Activated naive CD8-positive, alpha-beta T cell (primary cell): ENCODE results near the gene LFNG.
A peak's percentile ranks its signal among the peaks of the same experiment; 100 is the strongest.
"Not testable (repeated sequence)": the region's sequence is repeated elsewhere in the genome, so short reads cannot be mapped to it uniquely, and the experiment has no call there.

ENCODE experiments used
- H3K27ac Mint-ChIP-seq: one replicate; pipeline ENCODE4 v1.8.0; 2021; ENCODE audit warnings: mixed read lengths
- H3K27me3 Mint-ChIP-seq: one replicate; pipeline ENCODE4 v1.8.0; 2021; ENCODE audit warnings: mixed read lengths
- H3K36me3 Mint-ChIP-seq: one replicate; pipeline ENCODE4 v1.8.0; 2021; ENCODE audit warnings: mixed read lengths
- H3K4me1 Mint-ChIP-seq: one replicate; pipeline ENCODE4 v1.8.0; 2021; ENCODE audit warnings: low read depth, mixed read lengths
- H3K4me3 Mint-ChIP-seq: one replicate; pipeline ENCODE4 v1.8.0; 2021; ENCODE audit warnings: mild to moderate bottlenecking, mixed read lengths
- H3K9me3 Mint-ChIP-seq: one replicate; pipeline ENCODE4 v1.8.0; 2021; ENCODE audit warnings: low read depth, mixed read lengths

LFNG gene

DNA sequence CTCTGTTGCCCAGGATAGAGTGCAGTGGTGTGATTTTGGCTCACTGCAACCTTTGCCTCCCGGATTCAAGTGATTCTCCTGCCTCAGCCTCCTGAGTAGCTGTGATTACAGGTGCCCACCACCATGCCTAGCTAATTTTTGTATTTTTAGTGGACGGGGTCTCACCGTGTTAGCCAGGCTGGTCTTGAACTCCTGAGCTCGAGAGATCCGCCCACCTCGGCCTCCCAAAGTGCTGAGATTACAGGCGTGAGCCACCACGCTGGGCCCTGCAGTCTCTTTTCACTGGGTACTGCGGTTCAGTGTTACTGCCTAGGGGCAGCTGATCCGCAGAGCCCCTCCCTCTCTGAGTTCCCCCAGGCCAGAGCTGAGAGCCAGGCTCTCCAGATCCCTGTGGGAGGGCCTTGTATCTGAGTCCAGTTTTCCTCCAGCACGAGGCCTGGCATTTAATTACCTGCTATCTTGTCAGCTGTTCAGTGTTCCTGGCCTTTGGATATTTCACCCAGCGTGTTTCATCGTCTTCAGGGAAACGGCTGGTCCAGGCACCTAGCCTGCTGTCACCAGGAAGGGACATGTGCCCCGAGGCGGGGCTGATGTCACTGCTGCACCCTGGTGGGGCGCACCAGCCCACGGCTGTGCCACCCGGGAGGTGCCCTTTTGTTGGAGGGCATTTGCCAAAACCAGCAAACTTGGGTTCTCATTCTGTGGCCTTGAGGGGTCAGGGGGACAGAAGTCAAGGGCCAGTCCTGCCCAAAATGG lies 16.5 kb downstream of the LFNG start:
- H3K4me3 Mint-ChIP-seq, H3K36me3 Mint-ChIP-seq, H3K27ac Mint-ChIP-seq, H3K27me3 Mint-ChIP-seq, H3K4me1 Mint-ChIP-seq, H3K9me3 Mint-ChIP-seq: not testable (repeated sequence)

DNA sequence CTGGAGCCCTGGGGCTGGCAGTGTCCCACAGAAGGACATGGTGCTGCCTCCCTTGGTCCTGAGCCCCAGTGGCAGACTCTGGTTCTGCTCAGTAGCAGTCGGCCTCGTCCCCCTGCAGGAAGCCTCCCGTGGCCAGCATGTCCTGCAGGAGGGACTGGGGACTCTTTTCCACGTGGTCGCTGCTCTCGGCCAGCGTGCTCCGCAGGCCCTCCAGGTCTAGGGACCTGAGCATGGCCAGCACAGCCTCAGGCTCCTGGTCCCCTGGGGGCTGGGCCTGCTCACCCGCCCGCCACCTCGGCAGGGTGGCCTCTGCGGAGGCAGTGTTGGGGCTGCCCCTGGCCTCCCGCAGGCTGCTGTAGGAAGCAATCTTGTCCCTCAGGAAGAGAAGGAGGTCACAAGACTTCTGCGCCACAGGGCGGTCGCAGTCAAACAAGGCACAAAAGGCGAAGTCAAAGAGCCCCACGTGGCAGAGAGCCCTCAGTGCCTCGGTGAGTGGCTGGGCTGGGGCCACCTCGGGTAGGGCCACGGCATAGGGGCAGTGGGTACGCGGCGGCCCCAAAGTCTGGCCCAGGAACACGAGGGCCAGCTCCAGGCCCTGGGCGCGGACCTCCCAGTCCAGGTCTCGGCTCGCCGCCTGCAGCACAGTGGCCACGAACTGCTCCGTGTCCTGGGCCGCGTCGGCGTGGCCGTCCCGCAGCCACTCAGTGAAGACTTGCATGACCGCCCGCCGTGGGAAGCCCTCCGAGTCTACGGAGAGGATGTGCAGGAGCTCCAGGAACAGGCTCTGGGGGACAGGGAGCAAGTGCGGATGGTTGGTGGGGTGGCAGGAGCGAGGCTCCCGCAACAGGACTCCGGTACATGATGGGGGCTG lies 18.6 kb downstream of the LFNG start:
- Mint-ChIP-seq H3K4me1 (no peaks in the 10 kb centered on the region), H3K27ac (no peak overlapping the region), H3K27me3 (no peaks in the 10 kb centered on the region), H3K9me3 (no peaks in the 10 kb centered on the region), H3K4me3 (no peak overlapping the region), H3K36me3 (no peaks in the 10 kb centered on the region)

DNA sequence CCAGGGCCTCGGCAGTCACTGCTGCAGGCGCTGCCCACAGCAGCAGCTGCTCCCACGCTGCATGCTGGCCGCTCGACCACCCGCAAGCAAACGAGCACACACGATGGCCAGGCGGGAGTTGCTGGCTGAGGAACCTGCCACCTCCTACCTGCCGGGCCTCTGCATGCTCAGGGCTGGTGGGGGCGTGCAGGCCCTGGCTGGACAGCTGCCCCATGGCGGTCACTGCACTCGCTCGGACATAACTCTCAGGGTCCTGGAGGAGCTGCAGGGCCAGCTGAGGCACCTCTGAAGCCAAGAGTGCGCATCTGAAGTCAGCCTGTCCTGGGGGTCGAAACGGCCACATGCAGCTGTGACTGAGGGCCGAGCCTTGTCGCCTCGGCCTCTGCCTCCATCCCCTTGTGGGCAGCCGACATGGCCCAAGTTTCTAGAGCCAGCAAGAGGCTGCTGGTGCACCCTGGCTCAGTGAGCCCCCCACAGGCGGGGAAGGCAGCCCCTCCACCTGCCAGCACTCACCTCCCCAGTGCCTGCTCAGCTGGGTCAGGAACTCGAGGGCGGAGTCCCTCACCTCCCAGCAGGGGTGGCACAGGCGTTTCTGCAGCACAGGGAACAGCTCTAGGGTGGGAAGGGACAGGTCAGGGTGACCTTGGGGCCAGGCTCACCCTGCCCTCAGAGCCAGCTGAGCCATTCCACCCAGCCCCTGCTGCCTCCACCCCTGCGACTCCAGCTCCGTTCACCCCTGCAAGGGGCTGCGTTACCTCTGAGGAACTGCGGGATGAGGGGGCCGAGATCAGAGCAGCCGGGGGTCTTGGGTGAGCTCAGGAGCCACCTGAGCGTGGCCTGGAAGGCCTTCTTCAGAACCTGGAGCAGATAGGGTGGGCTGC lies 19.7 kb downstream of the LFNG start:
- H3K4me3 Mint-ChIP-seq: no peak overlapping the region
- no peaks in the 10 kb centered on the region for H3K36me3 Mint-ChIP-seq
- no peaks in the 10 kb centered on the region for H3K9me3 Mint-ChIP-seq

DNA sequence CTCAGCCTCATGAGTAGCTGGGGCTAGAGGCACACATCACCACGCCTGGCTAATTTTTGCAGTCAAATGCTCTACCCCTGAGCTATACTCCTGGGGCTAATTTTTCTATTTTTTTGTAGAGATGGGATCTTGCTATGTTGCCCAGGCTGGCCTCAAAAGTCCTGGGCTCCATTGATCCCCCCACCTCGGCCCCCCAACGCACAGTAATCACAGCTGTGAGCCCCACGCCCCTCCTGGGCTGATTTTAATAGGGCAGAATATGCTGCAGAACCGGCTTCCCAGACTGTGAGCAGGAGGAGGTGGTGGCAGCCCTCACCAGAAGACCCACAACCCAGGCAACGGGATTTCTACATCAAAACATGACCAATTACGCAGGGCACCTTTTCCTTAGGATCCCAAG lies 20.6 kb downstream of the LFNG start:
- Mint-ChIP-seq H3K4me3 (no peak overlapping the region), H3K27me3 (no peaks in the 10 kb centered on the region), H3K27ac (no peak overlapping the region), H3K36me3 (no peaks in the 10 kb centered on the region), H3K4me1 (no peaks in the 10 kb centered on the region), H3K9me3 (no peaks in the 10 kb centered on the region)

More for the DNA sequence above, 19.7 kb downstream of the LFNG start:
- no peaks in the 10 kb centered on the region for H3K27me3 Mint-ChIP-seq
- H3K27ac Mint-ChIP-seq: no peak overlapping the region
- no peaks in the 10 kb centered on the region for H3K4me1 Mint-ChIP-seq

DNA sequence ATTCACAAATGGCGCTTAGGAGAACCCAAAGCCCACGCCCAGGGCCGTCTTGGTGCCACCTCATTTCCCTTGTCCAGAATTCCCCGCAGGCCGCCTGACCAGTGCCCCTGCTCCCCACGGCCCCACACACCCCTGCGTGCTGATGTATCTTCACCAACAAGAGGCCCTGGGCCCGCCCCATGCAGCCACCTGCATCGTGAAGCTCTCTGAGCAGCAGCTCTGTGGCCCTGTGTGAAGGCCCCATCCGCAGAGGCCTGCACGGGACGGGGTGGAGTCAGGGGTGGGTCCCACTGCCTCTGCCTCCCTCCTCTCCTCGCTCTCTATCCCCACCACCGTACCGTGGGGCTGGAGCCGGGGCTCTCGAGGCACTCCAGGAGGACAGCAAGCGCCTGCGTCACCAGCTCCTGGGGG lies 21.1 kb downstream of the LFNG start:
- Mint-ChIP-seq H3K4me3 (no peak overlapping the region), H3K27me3 (no peaks in the 10 kb centered on the region), H3K36me3 (no peaks in the 10 kb centered on the region), H3K27ac (no peak overlapping the region), H3K4me1 (no peaks in the 10 kb centered on the region), H3K9me3 (no peaks in the 10 kb centered on the region)

DNA sequence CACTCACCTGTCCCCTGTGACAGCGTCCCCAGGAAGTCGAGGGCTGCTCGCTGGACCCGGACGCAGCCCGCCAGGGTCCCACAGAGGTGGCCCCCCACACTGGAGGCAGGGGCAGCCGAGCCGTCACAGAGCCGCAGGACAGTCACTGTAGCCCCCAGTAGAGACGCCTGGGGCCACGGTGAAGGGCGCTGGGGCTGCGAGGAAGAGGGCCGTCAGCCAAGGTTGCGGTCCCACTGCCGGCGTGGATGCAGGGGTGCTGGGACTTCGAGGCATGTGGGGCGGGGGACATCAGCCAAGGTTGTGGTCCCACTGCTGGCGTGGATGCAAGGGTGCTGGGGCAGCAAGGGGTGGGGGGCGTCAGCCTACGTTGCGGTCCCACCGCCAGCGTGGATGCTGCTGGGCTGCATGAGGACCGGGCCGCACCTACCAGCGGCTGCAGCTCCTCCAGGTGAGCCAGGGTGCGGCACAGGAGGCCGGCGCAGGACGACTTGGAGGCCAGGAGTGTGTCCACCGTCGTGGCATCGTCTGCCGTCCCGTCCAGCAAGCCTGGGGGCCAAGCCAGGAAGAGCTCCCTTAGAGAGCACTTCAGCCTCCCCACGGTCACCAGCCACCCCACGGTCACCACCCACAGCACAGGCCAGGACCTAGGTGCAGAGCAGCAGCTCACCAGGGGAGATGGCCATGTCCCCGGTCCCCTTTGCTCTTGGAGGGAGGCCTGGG lies 21.9 kb downstream of the LFNG start:
- Mint-ChIP-seq H3K27me3 (no peaks in the 10 kb centered on the region), H3K4me1 (no peaks in the 10 kb centered on the region), H3K4me3 (no peak overlapping the region), H3K36me3 (no peaks in the 10 kb centered on the region), H3K9me3 (no peaks in the 10 kb centered on the region), H3K27ac (no peak overlapping the region)

DNA sequence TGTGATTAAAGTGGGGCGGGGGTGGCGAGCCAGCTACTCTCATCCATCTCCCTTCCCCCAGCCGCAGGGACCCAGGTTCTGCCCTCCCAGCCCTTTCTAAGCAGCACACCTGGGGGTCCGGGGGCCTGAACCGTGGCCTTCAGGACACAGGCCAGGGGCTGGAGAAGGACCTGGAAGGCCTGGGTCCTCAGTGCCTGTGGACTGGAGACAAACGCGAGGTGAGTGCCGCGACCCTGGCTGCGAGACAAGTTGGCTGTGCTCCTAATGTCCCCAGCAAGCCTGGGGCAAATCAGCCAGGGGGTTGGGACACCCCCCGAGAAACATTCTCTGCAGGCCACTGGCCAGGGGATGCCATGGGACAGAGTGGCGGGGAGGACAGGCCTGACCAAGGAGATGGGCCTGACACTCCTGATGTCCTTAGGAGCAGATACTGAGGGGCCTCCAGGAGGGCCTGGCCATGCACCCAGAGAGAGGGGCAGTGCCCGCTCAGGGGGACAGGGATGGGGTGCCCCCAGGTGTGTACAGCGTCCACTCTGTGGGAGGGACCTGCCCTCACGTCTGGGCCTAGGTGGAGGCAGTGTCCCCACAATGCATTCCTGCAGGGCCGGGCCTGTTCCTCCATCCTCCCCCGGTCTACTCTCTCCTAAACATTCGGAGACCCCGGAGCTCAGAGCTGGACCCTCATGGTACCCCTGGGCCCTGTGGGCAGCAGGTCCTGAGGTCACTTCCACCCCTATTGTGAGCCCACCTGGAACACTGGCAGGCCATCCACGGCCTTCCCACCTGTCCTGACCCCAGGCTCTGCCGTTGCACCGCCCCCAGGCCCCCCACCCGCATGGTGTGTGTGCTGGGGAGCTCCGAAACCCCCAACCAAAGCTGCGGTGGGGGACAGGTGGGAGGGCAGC lies 22.7 kb downstream of the LFNG start:
- no peaks in the 10 kb centered on the region for H3K9me3 Mint-ChIP-seq
- H3K27me3 Mint-ChIP-seq: no peaks in the 10 kb centered on the region
- no peaks in the 10 kb centered on the region for H3K4me1 Mint-ChIP-seq
- no peaks in the 10 kb centered on the region for H3K36me3 Mint-ChIP-seq
- H3K27ac Mint-ChIP-seq: no peak overlapping the region
- no peak overlapping the region for H3K4me3 Mint-ChIP-seq

DNA sequence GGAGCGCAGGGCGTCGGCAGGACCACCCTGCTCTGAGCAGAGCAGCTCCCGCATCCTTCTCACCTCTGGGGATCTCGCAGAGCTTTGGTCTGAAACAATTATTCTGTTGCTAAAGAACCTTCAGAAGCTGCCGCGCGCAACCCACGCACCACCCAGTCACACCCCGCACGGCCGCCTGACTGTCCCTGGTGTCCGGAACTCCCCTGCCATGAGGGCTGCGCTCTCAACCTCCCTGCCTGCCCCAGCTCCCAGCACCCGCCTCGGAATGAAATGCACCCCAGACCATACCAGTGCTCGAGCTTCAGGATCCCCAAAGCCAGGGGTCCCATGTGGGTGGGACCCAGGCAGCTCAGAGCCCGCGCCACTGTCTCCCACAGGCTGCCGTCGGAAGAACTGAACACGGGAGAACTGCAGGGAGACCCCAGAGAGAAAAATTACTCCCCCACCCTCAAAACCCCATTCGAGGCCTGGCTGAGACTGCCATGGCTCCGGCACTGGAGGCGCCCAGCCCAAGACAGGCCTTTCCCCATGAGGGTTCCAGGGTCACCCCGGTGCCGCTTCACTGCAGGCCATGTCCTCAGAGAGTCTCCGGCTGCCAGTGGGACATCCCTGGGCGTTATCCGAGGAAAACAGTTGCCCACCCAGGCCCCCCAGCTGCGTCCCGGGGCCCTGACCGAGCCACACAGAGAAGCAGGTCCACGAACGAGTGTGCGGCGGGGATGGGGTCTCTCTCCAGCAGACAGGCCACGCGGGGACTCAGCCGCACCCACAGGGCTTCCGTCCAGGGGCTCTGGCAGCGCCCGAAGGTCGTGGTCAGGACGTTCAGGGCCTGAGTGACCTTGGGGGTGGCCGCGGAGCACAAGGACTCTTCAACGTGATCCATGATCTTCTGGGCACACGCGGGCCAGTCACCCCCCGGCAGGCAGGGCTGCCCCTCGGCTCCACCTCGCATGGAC lies 23.6 kb downstream of the LFNG start:
- H3K27ac Mint-ChIP-seq: no peak overlapping the region
- H3K9me3 Mint-ChIP-seq: no peaks in the 10 kb centered on the region
- no peaks in the 10 kb centered on the region for H3K4me1 Mint-ChIP-seq
- H3K36me3 Mint-ChIP-seq: no peaks in the 10 kb centered on the region
- no peak overlapping the region for H3K4me3 Mint-ChIP-seq
- no peaks in the 10 kb centered on the region for H3K27me3 Mint-ChIP-seq

DNA sequence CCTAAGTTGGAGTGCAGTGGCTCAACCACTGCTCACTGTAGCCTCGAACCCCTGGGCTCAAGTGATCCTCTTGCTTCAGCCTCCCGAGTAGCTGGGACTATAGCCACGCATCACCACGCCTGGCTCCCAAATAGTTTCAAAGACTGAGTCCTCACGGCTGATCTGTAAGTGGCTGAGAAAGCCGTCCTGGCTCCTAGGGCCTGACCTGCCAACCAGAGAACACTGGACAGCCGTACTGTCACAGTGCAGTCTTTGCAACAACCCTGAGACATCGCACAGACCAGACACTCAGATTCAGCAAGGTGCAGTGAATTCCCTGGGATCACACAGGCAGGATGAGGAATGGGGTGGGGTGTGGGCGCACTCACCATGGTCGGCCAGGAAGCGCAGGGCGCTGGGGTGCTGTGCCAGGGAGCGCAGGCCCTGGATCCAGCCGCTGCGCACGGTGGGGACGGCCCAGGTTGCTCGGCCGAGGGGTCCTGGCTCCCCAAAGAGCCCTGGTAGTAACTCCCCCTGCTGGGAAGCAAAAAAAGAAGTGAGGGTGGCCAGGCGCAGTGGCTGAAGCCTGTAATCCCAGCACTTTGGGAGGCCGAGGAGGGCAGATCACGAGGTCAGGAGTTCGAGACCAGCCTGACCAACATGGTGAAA lies 25.1 kb downstream of the LFNG start:
- Mint-ChIP-seq H3K27me3 (no peaks in the 10 kb centered on the region), H3K4me3 (no peak overlapping the region), H3K4me1 (peaks cover 6% of the 10 kb centered on the region), H3K36me3 (no peaks in the 10 kb centered on the region), H3K9me3 (no peaks in the 10 kb centered on the region), H3K27ac (peak overlapping the region; percentile 16)

DNA sequence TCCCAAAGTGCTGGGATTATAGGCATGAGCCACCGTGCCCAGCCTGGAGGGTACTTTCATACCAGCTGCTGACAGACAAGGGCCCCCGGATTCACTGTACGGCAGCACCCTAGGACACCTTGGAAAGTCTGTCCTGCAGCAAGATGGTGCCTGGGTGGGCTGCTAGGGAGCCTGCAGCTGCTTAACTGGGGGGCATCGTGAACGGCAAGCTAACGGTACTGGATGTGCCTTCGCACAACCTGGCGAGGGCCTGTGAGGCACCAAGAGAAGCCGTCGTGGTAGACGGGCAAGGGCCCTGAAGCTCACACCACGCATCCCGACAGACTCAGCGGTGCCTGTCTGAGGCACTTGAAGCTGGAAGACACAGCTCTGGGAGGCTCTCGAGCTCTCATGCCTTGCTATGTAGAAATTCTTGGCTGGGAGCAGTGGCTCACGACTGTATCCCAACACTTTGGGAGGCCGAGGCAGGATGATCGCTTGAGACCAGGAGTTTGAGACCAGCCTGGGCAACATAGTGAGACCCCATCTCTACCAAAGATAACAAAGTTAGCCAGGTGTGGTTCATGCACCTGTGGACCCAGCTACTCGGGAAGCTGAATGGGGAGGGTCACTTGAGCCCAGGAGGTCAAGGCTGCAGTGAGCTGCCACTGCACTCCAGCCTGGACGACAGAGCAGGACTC lies 26.3 kb downstream of the LFNG start:
- Mint-ChIP-seq H3K4me3 (no peak overlapping the region), H3K4me1 (peaks cover 9% of the 10 kb centered on the region), H3K9me3 (no peaks in the 10 kb centered on the region), H3K36me3 (peaks cover 2% of the 10 kb centered on the region), H3K27me3 (no peaks in the 10 kb centered on the region), H3K27ac (no peak overlapping the region)

DNA sequence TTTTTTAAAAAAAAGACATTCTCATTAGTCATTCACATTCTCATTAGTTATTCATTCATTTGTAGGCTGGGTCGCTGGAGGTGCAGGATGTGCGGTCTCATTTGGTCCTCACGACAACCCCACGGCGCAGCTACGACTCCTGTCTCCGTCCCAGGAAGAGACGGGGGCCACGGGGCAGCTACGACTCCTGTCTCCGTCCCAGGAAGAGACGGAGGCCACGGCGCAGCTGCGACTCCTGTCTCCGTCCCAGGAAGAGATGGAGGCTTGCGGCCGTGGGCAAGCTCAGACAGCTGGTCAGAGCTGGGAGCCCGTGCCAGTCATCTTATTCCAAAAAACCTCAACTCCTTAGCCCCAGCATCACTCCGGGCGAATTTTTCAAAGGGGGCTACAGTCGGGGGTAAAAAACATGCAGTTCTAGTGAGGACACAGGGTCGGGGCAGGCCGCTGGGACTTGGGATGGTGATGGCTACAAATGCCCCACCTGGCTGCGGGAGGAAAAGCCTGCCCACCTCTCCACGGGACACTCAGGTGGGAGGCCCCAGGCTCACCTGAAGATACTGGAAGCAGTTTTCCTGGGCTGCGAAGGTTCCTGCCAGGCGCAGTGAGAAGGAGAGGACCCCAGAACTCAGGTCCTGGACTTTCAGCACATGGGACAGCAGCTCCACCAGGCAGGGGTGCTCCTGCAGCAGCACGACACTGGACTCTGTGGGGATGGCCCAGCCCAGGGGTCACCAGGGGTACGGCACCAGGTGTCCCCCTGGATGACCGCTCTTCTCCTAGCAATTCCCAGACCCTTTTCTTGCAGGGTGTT lies 27.4 kb downstream of the LFNG start:
- no peak overlapping the region for H3K27ac Mint-ChIP-seq
- no peaks in the 10 kb centered on the region for H3K9me3 Mint-ChIP-seq
- H3K27me3 Mint-ChIP-seq: no peaks in the 10 kb centered on the region
- peaks cover 15% of the 10 kb centered on the region for H3K4me1 Mint-ChIP-seq
- H3K4me3 Mint-ChIP-seq: no peak overlapping the region
- peaks cover 2% of the 10 kb centered on the region for H3K36me3 Mint-ChIP-seq
